Stimulated activated CD4-positive, alpha-beta T cell treated with anti-CD3 and anti-CD28 coated beads, Interleukin-1b, Interleukin-23, amount 100 ng/mL, for 4 hours (primary cell): ENCODE data around the gene PLIN3.
A peak's percentile ranks its signal among the peaks of the same experiment; 100 is the strongest.
"Not testable (repeated sequence)": the region's sequence is repeated elsewhere in the genome, so short reads cannot be mapped to it uniquely, and the experiment has no call there.

Source experiments
- DNase-seq, 2 donors: peaks; one replicate each; pipeline ENCODE4 v3.0.0-alpha.2; 2020; ENCODE audit warnings: low read depth in 2 of 2

Gene PLIN3

GRCh38 chr19:4847190-4847973, 20.1 kb downstream of the PLIN3 start:
- DNase-seq: no peak

- not testable (repeated sequence) for DNase-seq
These were observed 21.5 kb downstream of the PLIN3 start for GRCh38 chr19:4845975-4846374.

GRCh38 chr19:4844348-4845179, 22.9 kb downstream of the PLIN3 start:
- no peak for DNase-seq

DNA sequence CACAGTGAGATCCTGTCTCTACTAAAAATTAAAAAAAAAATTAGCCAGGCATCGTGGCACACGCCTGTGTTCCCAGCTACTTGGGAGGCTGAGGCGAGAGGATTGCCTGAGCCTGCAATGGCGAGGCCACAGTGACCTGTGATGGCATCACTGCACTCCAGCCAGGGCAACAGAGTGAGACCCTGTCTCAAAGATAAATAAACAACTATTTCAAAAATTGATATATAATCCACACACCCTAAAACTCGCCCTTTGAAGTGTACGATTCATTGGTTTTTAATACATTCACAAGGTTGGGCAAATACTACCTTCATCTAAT, 23.9 kb downstream of the PLIN3 start:
- no peak for DNase-seq

DNA sequence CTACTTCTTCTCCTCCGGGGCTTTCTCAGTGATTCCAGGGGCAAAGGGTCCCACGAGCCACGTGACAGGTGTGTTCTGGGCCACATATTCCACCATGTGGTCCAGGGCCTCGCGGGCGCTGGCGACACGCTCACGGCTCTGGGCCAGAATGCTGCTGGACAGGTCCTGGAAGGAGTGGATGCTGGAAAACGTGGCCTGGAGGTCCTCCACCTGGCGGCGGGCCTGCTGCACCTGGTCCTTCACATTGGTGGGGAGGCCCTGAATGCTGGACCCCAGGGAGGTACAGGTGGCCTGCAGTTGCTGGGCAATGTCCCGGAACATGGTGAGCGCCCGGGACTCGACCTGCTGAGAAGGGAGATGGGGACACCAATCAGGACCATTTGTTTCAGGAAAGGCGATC, 28.3 kb downstream of the PLIN3 start:
- DNase-seq: no peak

DNA sequence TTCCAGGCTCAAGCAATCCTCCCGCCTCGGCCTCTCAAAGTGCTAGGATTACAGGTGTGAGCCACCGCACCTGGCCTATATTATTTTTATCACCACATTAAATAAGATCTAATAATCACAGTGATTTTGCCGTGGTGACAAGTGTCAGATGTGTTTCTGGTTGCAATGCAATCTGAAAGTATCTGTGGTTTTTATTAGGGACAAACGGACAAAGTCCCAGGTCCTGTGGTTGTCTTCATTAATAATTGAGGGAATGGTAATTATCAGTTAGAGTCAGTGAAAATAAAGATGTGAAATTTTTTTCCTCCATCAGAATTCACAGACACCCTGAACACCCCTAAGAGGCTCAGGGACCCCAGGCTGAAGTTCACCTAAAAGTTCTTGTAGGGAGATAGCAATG, 34.7 kb downstream of the PLIN3 start:
- no peak for DNase-seq

GRCh38 chr19:4831979-4832340, 35.5 kb downstream of the PLIN3 start:
- DNase-seq: not testable (repeated sequence)

DNA sequence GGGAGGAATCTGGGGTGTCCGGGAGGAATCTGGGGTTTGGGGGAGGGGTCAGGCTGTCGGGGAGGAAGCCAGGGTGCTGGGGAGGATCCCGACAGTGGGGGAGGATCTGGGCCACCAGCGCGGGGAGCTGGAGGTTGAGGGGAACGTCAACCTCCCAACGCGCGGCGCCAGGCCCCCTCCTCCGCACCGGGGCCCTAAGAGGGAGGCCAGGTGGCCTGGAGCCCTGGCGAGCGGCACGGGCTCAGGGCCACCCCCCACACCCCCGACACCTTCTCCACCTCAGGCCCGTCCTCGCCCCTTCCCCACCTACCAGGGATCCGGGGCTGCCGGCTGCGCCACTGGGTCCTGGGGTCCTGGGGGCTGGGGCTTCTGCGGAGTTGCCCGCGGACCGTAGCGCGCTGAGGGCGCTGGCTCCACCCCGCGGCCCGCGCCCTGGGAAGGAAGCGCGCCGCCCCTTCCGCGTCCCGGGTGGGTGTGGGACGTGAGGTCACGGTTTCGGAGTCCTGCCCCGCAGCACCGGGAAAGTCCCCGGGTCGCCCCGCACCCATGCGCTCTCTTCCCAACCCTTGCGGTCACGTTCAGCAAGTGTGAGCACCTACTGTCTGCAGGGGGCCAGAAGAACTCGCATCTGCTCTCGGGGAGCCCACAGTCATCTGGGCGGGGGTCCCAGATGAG, 36.0 kb downstream of the PLIN3 start, which contains the start of gene TICAM1:
Gene TICAM1, minus strand, starts transcription at position 409 of the 675 bp plus-strand sequence. CDS start 13,335 bp downstream, outside the sequence.
- peak; percentile 77 to 80 for DNase-seq

- DNase-seq: no peak
These were observed 36.6 kb downstream of the PLIN3 start for GRCh38 chr19:4830768-4831265.

DNA sequence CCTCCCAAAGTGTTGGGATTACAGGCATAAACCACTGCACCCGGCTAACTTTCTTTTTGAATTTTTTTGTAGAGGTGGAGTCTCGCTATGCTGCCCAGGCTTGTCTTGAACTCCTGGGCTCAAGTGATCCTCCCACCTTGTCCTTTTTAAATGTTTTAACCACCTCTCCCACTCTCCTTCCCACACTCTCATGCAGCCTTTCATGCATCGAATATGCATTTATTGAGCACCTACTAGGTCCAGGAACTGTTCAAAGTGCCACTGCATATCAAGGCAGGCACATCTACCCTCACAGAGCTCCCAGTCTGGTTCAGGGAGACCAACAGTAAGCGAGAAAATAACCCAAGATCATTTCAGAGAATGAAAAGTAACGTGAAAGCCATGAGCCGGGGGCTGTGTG, 37.1 kb downstream of the PLIN3 start:
- no peak for DNase-seq

DNA sequence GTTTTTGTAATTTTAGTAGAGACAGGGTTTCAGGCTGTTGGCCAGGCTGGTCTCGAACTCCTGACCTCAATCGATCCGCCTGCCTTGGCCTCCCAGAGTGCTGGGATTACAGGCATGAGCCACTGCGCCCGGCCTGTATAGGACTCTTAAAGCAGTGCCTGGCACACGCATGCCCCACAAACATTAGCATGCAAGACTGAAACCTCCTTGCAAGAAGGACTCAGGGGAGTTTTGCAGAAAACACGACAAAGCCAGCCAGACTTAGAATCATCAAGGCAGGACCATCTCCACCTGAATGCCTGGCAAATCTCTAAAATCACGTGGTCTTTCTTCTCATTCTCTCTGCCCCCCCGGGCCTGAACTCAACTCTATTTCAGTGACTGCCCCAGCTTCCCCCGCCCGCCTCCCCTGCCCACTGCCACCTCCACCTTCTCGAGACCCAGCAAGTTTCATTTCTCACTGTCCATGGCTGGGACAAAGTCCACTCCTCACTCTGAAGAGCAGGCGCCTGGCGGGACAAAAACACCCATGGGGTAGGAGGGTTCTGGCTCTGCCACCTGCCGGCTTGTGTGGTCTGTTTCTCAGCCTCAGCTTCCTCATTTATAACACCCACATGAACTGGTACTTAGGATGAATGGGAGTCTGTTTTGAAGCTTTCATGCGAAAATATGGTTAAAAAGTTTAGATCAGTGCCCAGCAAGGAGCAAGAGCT, 38.3 kb downstream of the PLIN3 start:
- DNase-seq: no peak

GRCh38 chr19:4823577-4823976, 43.9 kb downstream of the PLIN3 start:
- DNase-seq: no peak

DNA sequence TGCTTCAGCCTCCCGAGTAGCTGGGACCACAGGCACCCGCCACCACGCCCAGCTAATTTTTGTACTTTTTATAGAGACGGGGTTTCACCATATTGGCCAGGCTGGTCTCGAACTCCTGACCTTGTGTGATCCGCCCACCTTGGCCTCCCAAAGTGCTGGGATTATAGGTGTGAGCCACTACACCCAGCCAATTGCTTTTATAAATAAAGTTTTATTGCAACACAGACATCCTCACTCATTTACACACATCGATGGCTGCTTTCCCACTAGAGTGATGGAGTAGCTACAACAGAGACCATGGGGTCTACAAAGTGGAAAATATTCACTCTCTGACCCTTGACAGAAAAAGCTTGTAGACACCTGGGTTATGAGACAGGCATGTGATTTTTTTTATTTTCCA, 45.1 kb downstream of the PLIN3 start:
- not testable (repeated sequence) for DNase-seq

- no peak for DNase-seq
These were observed 46.2 kb downstream of the PLIN3 start for GRCh38 chr19:4821265-4821664.

- DNase-seq: no peak
These were observed 49.8 kb downstream of the PLIN3 start for GRCh38 chr19:4817467-4818277.

DNA sequence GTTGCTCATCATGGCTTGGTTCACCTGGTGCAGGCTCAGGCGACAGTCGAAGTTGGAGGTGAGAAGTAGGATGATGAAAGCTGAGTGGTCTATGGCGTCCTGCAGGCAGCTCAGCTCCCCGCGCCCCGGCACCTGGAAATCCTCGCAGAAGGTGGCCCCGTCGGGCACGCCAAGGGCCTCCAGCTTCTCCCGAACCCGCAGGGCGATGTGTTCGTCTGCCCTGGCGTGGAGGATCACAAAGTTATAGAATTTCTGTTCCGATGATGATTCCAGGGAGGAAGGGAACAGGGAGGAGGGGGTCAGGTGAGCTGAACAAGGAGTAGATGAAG, 50.6 kb downstream of the PLIN3 start:
- no peak for DNase-seq

GRCh38 chr19:4816202-4816949, 51.1 kb downstream of the PLIN3 start:
- DNase-seq: no peak

GRCh38 chr19:4815426-4816201, 51.9 kb downstream of the PLIN3 start:
- peak; percentile 59 to 65 for DNase-seq

DNA sequence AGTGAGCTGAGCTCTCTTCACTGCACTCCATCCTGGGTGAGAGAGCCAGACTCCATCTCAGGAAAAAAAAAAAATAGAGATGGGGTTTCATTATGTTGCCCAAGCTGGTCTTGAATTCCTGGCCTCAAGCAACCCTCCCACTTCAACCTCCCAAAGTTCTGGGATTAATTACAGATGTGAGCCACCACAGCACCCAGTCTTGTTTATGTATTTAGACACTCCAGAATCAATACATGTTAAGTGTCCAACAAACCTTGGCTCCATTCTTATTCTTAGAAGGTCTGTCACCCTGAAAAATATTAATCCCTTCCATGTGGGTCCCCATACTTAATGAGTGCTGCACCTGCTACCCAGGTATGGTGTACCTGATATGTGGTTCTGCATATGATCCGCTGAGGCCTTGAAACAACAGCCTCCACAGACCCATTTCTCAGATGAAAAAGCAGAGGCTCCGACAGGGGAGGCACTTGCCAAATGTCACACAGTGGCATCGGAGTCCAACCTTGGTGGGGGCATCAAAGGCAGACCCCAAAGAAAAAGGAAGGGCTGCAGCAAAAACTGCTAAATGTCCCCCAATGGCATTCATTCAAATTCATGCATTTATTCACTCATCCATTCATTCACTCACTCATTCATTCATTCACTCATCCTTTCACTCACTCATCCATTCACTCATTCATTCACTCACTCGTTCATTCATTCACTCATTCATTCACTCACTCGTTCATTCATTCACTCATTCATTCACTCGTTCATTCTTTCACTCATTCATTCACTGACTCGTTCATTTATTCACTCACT, 52.6 kb downstream of the PLIN3 start:
- DNase-seq: no peak
